ENCODE measurements around the gene HDAC4.

Gene HDAC4

DNA sequence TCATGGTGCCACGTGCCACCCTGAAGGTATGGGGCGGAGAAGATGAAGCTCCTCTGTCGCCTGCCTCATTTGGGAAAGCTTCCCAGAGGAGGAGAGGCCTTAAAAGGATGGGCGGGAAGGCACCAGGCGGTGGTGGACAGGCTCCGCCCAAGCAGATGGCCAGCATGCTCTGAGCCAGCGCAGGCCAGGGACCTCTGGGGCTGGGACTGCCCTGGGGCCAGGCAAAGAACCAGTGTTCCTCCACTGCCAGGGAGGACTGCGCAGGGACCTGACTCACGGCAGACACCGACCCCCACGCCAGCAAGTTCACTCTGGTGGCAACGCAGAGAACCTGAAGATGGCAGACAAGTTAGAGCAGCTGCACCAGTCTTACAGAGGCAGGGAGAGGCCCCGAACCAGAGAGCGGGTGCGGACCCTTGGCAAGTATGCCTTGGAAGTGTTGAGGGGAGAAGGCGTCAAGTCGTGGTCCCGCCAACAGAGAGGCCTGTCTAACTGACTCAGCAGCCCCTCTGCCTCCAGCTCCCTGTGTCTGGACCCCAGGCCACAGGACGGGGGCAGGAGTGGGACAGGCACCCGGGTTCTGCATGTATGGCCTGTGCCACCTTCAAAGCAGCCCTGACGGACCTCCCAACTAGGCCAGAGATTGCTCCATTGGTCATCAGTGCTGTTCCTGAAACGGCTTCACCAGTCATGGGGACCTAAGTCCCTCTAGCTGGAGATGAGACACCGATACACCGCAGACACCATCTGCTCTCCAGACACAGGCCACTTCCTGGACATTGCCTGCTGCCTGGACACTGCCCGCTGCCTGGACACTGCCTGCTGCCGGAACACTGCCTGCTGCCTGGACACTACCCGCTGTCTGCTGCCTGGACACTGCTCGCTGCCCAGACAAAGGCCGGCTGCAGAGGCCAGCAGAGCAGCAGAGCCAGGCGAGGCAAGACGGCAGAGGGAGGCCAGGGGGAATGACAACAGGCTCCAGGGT, 124.7 kb downstream of the HDAC4 start:
- no peak for DNase-seq (ENCODE audit: low read depth, low spot score)
- no CpG with 5 or more reads among the region's 31 CpGs for WGBS (ENCODE audit: insufficient coverage, insufficient read length)
- Histone ChIP-seq H3K36me3 (ENCODE audit: control insufficient read depth, insufficient read depth, low read length) (no peaks in the 10 kb centered on the region), H3K27ac (ENCODE audit: low read length) (no peak overlapping the region), H3K4me1 (ENCODE audit: control insufficient read depth, insufficient read depth, low read length) (no peaks in the 10 kb centered on the region; the same call in 1 of the 2 replicates), H3K9me3 (ENCODE audit: control insufficient read depth, insufficient read depth, low read length) (no peaks in the 10 kb centered on the region), H3K27me3 (ENCODE audit: control insufficient read depth, insufficient read depth, low read length) (no peaks in the 10 kb centered on the region), H3K4me3 (ENCODE audit: low read length) (no peak overlapping the region)

GRCh38 chr2:239275044-239275685, 125.7 kb downstream of the HDAC4 start:
- Histone ChIP-seq H3K27me3 (ENCODE audit: control insufficient read depth, insufficient read depth, low read length) (no peaks in the 10 kb centered on the region), H3K27ac (ENCODE audit: low read length) (no peak overlapping the region), H3K36me3 (ENCODE audit: control insufficient read depth, insufficient read depth, low read length) (no peaks in the 10 kb centered on the region), H3K9me3 (ENCODE audit: control insufficient read depth, insufficient read depth, low read length) (no peaks in the 10 kb centered on the region), H3K4me1 (ENCODE audit: control insufficient read depth, insufficient read depth, low read length) (no peaks in the 10 kb centered on the region; the same call in 1 of the 2 replicates), H3K4me3 (ENCODE audit: low read length) (no peak overlapping the region)
- no peak for DNase-seq (ENCODE audit: low read depth, low spot score)
- no CpG with 5 or more reads among the region's 34 CpGs for WGBS (ENCODE audit: insufficient coverage, insufficient read length)

DNA sequence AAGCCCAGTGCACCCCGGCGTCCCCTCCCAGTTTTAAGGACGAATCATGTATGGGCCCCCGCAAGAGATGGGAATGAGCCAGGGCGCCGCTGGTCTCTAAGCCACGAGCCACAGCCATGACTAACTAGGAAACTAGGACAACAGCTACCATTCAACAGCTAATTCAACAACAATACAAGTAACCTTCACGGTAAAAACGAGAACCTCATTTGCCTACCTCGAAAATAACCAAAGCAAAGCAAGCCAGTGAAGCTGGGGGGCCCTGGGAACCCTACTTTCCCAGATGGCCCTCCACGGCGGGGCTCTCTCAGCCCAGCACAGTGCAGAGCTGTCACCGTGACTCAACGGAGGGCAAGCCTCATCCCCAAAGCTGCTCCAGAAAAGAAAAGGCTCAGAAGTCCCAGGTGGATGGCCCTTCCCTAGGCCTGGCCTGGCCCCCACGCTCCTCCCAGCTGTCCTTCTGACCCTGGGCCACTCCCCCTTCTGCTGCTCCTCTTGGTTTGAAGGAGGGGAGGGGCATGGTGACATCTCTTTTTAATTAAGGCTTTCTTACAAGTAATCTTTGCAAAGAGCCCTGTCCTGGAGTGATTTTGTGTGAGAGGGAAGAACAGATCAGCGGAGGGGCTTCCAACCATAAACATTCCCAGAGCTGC, 126.3 kb downstream of the HDAC4 start:
- no peak overlapping the region for H3K27ac ChIP-seq (ENCODE audit: low read length)
- no peaks in the 10 kb centered on the region for H3K36me3 ChIP-seq (ENCODE audit: control insufficient read depth, insufficient read depth, low read length)
- H3K4me3 ChIP-seq (ENCODE audit: low read length), result no peak overlapping the region
- H3K4me1 ChIP-seq (ENCODE audit: control insufficient read depth, insufficient read depth, low read length), result no peaks in the 10 kb centered on the region; the same call in 1 of the 2 replicates
- WGBS (ENCODE audit: insufficient coverage, insufficient read length), result no CpG with 5 or more reads among the region's 16 CpGs
- H3K27me3 ChIP-seq (ENCODE audit: control insufficient read depth, insufficient read depth, low read length), result no peaks in the 10 kb centered on the region
- DNase-seq (ENCODE audit: low read depth, low spot score), result no peak
- no peaks in the 10 kb centered on the region for H3K9me3 ChIP-seq (ENCODE audit: control insufficient read depth, insufficient read depth, low read length)

DNA sequence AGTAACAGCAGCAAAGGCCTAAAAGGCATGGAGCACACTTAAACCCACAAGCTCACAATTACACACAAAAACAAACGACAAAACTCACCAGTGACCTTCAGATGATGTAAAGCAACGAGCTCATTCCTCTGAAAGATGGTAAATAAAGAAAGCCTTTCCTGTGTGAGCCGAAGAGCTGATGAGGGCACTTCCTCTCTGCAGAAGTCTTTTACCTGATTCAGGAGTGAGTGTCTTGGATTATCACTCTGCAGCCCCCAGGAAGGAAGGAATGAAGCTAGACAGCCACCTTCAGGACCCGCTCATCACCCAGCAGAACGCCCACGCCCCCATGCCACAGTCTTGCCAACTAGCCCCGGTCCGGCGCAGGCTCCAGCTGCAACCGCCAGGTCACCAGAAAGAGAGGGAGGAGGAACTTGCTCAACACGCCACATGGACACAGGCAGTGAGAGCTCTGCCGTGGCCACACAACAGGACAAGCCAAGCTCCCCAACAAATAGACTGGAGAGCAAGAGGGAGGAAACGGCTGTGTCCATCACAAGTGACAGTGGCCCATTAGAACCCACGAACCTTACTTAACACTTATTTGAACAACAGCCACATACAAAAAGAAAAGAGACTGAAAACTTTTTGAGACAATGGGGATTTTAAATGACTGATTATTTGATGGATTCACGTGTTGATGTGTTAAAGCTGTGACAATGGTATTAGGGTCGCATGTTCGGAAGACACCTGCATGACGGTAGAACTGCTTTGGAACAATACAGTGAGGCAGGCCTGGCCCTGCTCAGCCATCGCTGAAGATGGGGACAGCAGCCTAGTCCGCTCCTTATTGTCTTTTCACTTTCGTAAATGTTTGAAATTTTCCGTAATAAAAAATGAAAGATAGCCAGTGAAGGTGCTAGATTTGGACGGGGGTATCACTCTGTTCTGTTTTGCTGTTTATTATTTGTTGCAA, 127.3 kb downstream of the HDAC4 start:
- no peaks in the 10 kb centered on the region for H3K9me3 ChIP-seq (ENCODE audit: control insufficient read depth, insufficient read depth, low read length)
- H3K4me1 ChIP-seq (ENCODE audit: control insufficient read depth, insufficient read depth, low read length), result no peaks in the 10 kb centered on the region; the same call in 1 of the 2 replicates
- H3K27me3 ChIP-seq (ENCODE audit: control insufficient read depth, insufficient read depth, low read length), result no peaks in the 10 kb centered on the region
- H3K36me3 ChIP-seq (ENCODE audit: control insufficient read depth, insufficient read depth, low read length), result no peaks in the 10 kb centered on the region
- no CpG with 5 or more reads among the region's 23 CpGs for WGBS (ENCODE audit: insufficient coverage, insufficient read length)
- no peak overlapping the region for H3K4me3 ChIP-seq (ENCODE audit: low read length)
- no peak overlapping the region for H3K27ac ChIP-seq (ENCODE audit: low read length)
- no peak for DNase-seq (ENCODE audit: low read depth, low spot score)

DNA sequence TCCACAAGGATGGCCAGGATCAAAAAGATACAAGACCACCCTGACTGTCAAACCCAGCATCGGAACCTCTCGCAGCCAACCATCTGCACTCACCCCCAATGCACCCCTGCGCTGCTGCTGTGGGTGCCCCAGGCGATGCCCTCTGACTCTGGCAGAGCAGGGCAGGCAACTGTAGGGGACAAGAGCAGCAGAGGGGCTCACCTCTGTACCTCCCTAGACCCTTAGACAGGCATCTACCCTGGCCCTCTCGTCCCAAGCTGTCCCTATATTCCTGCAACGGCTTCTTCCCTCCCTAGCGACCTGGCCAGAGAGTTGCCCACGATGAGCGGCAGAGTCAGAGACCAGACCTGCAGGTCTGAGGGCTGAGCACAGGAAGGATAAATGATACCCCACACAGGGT, 128.2 kb downstream of the HDAC4 start:
- no CpG with 5 or more reads among the region's 9 CpGs for WGBS (ENCODE audit: insufficient coverage, insufficient read length)
- no peak for DNase-seq (ENCODE audit: low read depth, low spot score)
- H3K27ac ChIP-seq (ENCODE audit: low read length), result no peak overlapping the region
- H3K36me3 ChIP-seq (ENCODE audit: control insufficient read depth, insufficient read depth, low read length), result no peaks in the 10 kb centered on the region
- no peaks in the 10 kb centered on the region; the same call in 1 of the 2 replicates for H3K4me1 ChIP-seq (ENCODE audit: control insufficient read depth, insufficient read depth, low read length)
- H3K4me3 ChIP-seq (ENCODE audit: low read length), result no peak overlapping the region
- H3K27me3 ChIP-seq (ENCODE audit: control insufficient read depth, insufficient read depth, low read length), result no peaks in the 10 kb centered on the region
- H3K9me3 ChIP-seq (ENCODE audit: control insufficient read depth, insufficient read depth, low read length), result no peaks in the 10 kb centered on the region

DNA sequence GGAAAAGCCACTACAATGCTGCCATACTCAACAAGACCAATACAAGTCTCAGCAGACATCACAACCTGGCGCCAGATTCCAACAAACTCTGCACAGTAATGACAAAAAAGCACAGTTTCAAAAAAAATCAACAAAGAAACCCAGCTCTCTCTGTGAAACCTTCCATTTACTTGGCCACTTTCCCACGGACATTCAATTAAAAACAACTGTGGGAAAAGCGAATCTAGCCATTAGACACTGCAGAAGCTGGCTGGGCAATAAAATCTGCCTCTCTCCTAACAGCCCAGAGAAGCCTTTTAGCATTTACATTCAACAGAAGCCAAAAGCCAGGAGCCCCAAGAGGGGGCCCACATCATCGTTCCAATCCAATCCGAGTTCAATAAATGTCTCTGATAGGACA, 128.9 kb downstream of the HDAC4 start:
- Histone ChIP-seq H3K9me3 (ENCODE audit: control insufficient read depth, insufficient read depth, low read length) (no peaks in the 10 kb centered on the region), H3K27ac (ENCODE audit: low read length) (no peak overlapping the region)
- no CpG with 5 or more reads among the region's 5 CpGs for WGBS (ENCODE audit: insufficient coverage, insufficient read length)

GRCh38 chr2:239271471-239271870, 129.3 kb downstream of the HDAC4 start:
- no peak for DNase-seq (ENCODE audit: low read depth, low spot score)
- no peaks in the 10 kb centered on the region; the same call in 1 of the 2 replicates for H3K4me1 ChIP-seq (ENCODE audit: control insufficient read depth, insufficient read depth, low read length)
- no peaks in the 10 kb centered on the region for H3K27me3 ChIP-seq (ENCODE audit: control insufficient read depth, insufficient read depth, low read length)
- H3K9me3 ChIP-seq (ENCODE audit: control insufficient read depth, insufficient read depth, low read length), result no peaks in the 10 kb centered on the region
- no CpG with 5 or more reads among the region's 11 CpGs for WGBS (ENCODE audit: insufficient coverage, insufficient read length)
- H3K27ac ChIP-seq (ENCODE audit: low read length), result no peak overlapping the region
- no peaks in the 10 kb centered on the region for H3K36me3 ChIP-seq (ENCODE audit: control insufficient read depth, insufficient read depth, low read length)
- no peak overlapping the region for H3K4me3 ChIP-seq (ENCODE audit: low read length)

More for the DNA sequence above, 128.9 kb downstream of the HDAC4 start:
- DNase-seq (ENCODE audit: low read depth, low spot score), result no peak
- no peaks in the 10 kb centered on the region for H3K36me3 ChIP-seq (ENCODE audit: control insufficient read depth, insufficient read depth, low read length)
- no peaks in the 10 kb centered on the region; the same call in 1 of the 2 replicates for H3K4me1 ChIP-seq (ENCODE audit: control insufficient read depth, insufficient read depth, low read length)
- no peaks in the 10 kb centered on the region for H3K27me3 ChIP-seq (ENCODE audit: control insufficient read depth, insufficient read depth, low read length)
- no peak overlapping the region for H3K4me3 ChIP-seq (ENCODE audit: low read length)

DNA sequence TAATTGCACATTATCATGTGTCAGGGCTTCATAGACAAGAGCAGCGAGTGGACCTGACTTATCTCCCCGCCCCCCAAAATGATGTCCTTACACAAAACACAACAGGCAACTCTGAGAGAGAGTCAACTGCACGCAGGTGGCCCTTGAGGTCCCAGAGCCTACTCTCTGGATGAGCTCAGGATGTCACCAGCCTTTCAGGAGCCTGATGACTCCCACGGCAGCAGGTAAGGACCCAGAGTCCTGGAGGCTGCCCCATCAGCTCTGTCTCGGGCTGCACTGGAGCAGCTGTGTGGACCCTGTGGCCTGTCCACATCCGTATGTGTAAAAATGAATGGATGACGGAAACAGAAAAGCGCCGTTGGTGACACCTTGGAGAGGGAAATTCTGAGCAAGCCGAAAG, 130.9 kb downstream of the HDAC4 start:
- H3K4me1 ChIP-seq (ENCODE audit: control insufficient read depth, insufficient read depth, low read length), result peaks cover 5% of the 10 kb centered on the region
- H3K36me3 ChIP-seq (ENCODE audit: control insufficient read depth, insufficient read depth, low read length), result no peaks in the 10 kb centered on the region
- WGBS (ENCODE audit: insufficient coverage, insufficient read length), result no CpG with 5 or more reads among the region's 10 CpGs
- H3K27me3 ChIP-seq (ENCODE audit: control insufficient read depth, insufficient read depth, low read length), result no peaks in the 10 kb centered on the region
- no peaks in the 10 kb centered on the region for H3K9me3 ChIP-seq (ENCODE audit: control insufficient read depth, insufficient read depth, low read length)
- H3K4me3 ChIP-seq (ENCODE audit: low read length), result no peak overlapping the region
- H3K27ac ChIP-seq (ENCODE audit: low read length), result no peak overlapping the region
- DNase-seq (ENCODE audit: low read depth, low spot score), result no peak

DNA sequence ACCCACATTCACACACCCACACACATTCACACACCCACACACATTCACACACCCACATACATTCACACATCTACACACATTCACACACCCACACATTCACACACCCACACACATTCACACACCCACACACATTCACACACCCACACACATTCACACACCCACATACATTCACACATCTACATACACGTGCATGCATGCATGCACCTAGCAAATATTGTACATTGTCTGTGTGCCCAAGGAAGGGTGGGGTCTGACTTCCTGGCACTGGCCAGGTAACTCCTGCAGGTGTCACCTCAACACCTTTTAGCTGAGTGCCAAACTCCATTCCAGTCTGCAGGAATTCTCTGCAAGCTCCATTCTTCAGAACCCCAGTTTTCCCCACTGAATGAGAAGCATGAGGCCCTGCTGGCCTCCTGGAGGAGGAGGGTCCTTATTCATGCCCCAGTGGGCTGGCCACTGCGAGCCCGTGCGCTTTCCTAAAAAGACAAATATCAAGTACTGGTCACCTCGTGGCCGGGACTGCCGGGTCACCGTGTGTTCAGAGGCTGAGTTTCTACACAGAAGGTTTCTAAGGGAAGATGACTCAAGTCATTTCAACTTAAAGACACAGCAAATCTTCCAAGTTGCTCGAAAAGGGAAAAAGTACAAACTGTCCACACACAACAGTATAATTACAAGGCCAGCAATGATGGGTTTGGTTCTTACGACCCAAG, 131.5 kb downstream of the HDAC4 start:
- Histone ChIP-seq H3K4me3 (ENCODE audit: low read length) (no peak overlapping the region), H3K36me3 (ENCODE audit: control insufficient read depth, insufficient read depth, low read length) (no peaks in the 10 kb centered on the region), H3K27ac (ENCODE audit: low read length) (no peak overlapping the region), H3K4me1 (ENCODE audit: control insufficient read depth, insufficient read depth, low read length) (peaks cover 7% of the 10 kb centered on the region), H3K27me3 (ENCODE audit: control insufficient read depth, insufficient read depth, low read length) (no peaks in the 10 kb centered on the region), H3K9me3 (ENCODE audit: control insufficient read depth, insufficient read depth, low read length) (no peaks in the 10 kb centered on the region)
- DNase-seq (ENCODE audit: low read depth, low spot score), result no peak
- WGBS (ENCODE audit: insufficient coverage, insufficient read length), result no CpG with 5 or more reads among the region's 10 CpGs

Measured in iPS DF 6.9 (cell line).